Hematopoietic multipotent progenitor cell treated with erythropoietin and hydrocortisone succinate and interleukin-3 and kit ligand, for 8 days (in vitro differentiated cells): ENCODE results near the gene CACYBP.
"Not testable (repeated sequence)": the region's sequence is repeated elsewhere in the genome, so short reads cannot be mapped to it uniquely, and the experiment has no call there.

ENCODE experiments used
- DNase-seq: peaks from one replicate; pipeline ENCODE4 v3.0.0-alpha.2; 2015

CACYBP gene

DNA sequence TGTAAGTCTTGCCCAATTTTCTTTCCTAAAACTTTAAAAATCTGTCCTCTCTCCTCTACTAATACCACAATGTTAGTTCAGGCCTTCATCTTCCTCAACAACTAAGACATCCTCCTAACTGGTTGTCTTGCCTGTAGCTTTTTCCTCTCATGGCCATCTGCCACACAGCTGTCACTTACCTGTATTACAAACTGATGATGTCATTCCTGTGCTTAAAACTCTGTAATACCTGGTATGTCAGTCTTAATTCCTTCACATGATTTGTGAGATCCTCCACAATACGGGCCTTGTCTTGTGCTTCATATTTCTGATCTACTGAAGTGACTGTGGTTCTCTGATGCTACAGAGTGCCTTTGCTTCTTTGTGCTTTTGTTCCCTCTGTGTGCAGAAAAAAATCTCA, 13.7 kb downstream of the CACYBP start:
- no peak for DNase-seq

DNA sequence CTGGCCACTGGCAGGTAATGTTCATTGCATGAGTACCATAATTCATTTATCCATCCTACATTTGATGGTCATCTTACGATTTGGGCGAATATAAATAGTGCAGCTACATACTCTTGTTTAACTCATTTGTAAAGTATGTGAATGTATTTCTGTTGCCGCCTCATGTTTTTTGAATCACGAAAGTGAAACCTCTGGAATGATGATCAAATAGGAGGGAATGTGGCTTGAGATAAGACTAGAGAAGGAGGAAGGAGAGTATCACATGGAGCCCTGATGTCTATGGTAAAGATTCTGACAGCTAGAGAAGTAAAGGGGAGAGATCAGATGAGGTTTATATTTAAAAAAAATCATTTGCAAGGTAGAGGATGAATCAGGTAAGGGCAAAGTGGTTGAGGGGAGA, 15.5 kb downstream of the CACYBP start:
- no peak for DNase-seq

- no peak for DNase-seq
These were observed 19.8 kb downstream of the CACYBP start for GRCh38 chr1:175019524-175019923.

- DNase-seq: peak; percentile 97
These were observed 23.5 kb downstream of the CACYBP start, which contains the start of gene MRPS14 for GRCh38 chr1:175023043-175023921. MRPS14 (minus strand) TSS chr1:175023425; CDS start chr1:175023408, 17 bp downstream.

DNA sequence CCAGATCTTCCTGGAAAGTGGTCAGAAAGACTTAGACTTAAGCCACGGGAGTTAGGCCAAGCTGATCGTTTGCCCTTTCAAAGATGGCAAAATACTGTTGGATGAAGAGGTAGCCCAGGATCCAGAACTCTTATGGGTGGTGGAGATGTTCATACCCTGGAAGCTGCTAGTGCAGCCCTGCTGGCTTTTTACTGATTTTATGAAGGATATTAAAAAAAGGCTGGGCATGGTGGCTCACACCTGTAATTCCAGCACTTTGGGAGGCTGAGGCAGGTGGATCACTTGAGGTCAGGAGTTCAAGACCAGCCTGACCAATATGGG, 24.1 kb downstream of the CACYBP start:
- DNase-seq: not testable (repeated sequence)

DNA sequence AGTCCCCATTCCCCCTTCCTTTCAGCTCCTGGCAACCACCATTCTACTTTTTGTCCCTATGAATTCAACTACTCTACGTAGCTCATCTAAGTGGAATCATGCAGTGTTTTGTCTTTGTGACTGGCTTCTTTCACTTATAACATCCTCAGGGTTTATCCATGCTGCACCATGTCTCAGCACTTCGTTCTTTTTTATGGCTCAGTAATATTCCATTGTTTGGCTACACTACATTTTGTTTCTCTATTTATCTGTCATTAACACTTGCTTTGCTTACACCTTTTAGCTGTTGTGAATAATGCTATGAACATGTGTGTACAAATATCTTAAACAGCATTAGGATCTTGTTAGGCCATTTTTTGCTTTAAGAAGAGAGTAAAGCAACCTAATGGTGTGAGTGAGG, 25.0 kb downstream of the CACYBP start:
- no peak for DNase-seq

DNA sequence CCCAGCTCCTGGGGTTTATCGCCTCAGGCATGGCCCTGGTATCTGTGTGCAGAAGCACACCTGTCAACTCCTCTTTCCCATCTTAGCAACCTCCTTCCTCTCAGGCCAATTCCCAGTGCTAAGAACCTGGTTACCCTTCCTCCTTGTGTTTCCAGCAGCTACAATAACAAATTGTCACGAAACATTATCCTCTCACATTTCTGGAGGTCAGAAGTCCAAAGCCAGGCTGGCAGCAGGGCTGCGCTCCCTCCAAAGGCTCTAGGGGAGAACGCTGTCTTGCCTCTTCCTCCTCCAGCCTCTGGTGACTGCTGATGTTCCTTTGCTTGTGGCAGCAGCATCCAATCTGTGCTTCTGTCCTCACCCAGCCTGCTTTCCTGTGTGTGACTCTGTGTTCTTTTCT, 34.2 kb downstream of the CACYBP start:
- DNase-seq: no peak

- no peak for DNase-seq
These were observed 35.0 kb downstream of the CACYBP start for GRCh38 chr1:175034775-175035174.

DNA sequence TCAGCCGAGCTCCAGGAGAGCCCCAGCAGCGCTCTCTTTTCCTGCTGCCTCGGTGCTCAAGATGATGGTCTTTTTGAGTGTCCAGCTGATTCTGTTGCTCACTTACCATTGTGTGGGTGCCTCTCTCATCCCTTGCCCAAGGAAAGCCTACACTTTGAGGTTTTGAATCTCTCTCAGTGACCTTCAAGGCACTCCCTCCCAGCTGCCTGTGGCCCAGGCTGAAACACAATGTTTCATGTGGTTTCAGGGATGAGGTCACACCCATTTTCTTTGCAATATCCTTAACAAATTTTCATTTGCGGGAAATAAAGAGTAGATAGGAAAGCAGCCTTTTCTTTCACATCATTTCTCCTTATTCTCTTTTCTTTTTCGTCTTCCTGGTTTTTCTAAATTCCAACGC, 36.1 kb downstream of the CACYBP start:
- DNase-seq: no peak

GRCh38 chr1:175036476-175036875, 36.7 kb downstream of the CACYBP start:
- DNase-seq: no peak

DNA sequence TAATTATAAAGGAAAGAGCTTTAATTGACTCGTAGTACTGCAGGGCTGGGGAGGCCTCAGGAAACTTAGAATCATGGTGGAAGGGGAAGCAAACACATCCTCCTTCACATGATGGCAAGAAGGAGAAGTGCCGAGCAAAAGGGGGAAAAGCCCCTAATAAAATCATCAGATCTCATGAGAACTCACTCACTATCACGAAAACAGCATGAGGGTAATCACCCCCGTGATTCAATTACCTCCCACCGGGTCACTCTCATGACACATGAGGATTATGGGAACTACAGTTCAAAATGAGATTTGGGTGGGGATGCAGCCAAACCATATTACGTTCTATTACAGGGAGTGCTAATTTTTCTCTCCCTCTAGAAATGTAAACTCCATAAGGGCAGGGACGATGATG, 37.7 kb downstream of the CACYBP start:
- no peak for DNase-seq

DNA sequence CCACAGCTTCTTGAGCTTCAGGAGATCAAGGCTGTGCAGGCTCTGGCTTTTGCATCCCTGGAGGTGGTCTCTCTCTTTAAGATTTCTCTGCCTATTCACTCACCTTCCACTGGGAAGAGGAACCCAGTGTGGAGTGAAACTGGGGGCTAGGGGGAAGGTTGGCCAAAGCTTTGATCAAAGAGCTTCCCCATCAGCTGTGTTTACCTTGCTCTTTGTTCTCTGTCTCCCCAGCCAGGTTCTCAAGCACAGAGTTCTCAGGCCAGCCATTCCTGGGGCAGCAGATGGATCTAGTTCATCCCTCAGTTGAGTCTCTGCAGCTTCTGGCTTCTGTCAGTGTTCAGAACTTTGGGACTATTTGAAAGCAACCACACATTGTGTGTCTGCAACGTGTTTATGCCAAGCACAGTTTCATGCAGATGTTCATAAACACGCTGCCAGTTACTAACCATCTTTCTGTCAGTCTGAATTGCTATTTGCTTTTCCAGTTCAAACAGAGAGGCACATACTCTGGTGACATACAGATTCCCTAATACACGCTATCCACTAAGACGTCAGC, 40.7 kb downstream of the CACYBP start:
- DNase-seq: no peak

DNA sequence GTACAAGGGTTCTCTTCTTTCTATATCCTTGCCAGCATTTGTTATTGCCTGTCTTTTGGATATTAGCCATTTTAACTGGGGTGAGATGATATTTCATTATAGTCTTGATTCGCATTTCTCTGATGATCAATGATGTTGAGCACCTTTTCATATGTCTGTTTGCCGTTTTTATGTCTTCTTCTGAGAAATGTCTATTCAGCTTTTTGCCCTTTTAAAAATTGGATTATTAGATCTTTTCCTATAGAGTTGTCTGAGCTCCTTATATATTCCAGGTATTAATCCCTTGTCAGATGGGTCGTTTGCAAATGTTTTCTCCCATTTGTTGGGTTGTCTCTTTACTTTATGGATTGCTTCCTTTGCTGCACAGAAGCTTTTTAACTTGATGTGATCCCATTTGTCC, 42.9 kb downstream of the CACYBP start:
- no peak for DNase-seq

GRCh38 chr1:175043824-175044223, 44.1 kb downstream of the CACYBP start:
- no peak for DNase-seq

DNA sequence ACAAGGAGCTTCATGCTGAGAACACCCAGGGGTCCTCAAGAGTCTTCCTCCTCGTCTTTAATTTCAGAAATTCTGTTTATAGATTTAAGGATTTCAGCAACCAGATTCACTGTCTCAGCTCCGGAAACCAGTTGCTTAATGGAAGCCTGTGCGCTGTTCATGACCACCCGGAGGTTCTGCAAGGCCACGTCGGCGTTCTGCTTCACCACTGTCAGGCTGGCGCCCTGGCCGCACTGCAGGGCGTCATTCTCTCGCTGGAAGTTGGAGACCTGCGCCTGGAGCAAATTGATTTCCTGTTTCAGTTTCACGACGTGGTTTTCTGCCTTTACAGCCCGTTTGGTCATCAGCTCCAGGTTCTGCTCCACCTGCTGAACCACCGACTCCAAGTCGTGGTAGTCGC, 44.8 kb downstream of the CACYBP start:
- not testable (repeated sequence) for DNase-seq

- DNase-seq: no peak
These were observed 45.4 kb downstream of the CACYBP start for GRCh38 chr1:175045097-175045496.

DNA sequence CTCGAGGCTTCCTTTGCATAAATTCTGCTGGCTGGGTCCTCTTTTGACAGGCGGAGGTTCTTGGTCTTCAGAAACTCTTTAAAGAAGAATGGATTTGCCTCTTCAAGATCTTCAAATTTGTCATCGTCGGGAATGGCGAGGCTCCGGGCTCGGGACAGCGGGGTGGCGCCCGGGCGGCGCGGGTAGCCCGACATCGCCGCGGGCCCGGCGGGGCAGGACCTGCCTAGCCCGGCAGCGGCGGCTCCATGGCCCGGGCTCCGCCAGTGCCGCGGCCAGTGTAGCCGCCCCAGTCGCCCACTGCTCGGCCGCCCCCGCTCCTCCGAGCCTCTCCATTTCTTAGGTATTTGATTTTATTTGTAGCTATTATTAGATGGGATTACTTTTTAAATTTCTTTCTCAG, 45.8 kb downstream of the CACYBP start:
- no peak for DNase-seq

- DNase-seq: no peak
These were observed 51.2 kb downstream of the CACYBP start for GRCh38 chr1:175050992-175051391.

- no peak for DNase-seq
These were observed 55.0 kb downstream of the CACYBP start for GRCh38 chr1:175054736-175055135.
